PC-9 (cell line): ENCODE results near the gene VKORC1.

Source experiments
- CTCF ChIP-seq: fragments of 200-600 bp; sonication (generic); conservative IDR thresholded peaks from 2 replicates; pipeline ENCODE4 v1.6.1; 2017; ENCODE audit warnings: mixed run types, antibody characterized with exemption, mild to moderate bottlenecking, moderate library complexity
- EZH2 ChIP-seq: fragments of 200-600 bp; sonication (generic); IDR thresholded peaks from 2 replicates; pipeline ENCODE4 v1.8.0; 2017; ENCODE audit warnings: antibody characterized with exemption, low read depth

- TF ChIP-seq CTCF = no peak
- TF ChIP-seq EZH2 = no peak
Observed at GRCh38 chr16:31078597-31079341, 15.8 kb downstream of the VKORC1 start.
